HG02642 (cell line): ENCODE results near the gene DLAT.
"Not testable (repeated sequence)": the region's sequence is repeated elsewhere in the genome, so short reads cannot be mapped to it uniquely, and the experiment has no call there.

Experiments used
- ATAC-seq: cut with Tn5 transposase; IDR thresholded peaks from one replicate; pipeline ENCODE4 v1.9.1; 2021; ENCODE audit warnings: mild to moderate bottlenecking; ENCODE audit not compliant: unreplicated experiment, poor library complexity

Gene DLAT

DNA sequence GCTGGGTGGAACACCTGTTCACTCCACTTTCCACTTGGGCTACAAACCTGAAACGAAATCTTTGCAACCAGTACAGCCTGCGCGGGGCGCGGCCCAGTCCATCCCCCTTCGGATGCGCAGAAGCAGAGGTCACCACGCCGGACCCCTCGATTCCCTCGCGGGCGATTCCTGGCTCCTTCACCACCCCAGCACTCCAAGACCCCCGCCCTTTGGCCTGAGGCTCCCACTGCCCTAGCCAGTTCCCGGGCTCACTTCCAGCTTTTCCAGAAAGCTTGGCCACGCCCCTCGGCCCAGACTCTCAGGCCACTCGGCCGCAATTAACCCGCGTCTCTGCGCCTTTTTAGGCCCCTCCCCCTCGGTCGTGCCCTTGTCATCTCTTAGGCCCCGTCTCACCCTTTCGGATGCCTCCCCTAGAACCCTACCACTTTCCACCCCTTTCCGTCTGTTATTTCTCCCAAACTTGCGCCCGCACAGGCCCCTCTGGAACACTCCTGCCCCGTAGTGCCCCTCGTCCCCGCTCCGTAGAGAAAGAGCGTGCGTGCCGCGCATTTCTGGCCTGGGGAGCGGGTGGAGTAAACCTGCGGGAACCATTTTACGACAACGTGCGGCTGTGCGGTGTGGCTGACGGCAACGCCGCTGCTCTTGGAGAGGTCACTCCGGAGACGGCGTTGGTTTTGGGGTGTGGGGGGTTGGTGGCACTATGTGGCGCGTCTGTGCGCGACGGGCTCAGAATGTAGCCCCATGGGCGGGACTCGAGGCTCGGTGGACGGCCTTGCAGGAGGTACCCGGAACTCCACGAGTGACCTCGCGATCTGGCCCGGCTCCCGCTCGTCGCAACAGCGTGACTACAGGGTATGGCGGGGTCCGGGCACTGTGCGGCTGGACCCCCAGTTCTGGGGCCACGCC, at the start of gene DLAT:
DLAT (plus strand) TSS at position 636 of the 906 bp plus-strand sequence; CDS start at position 701, 65 bp downstream.
- ATAC-seq = peak; percentile 82

DNA sequence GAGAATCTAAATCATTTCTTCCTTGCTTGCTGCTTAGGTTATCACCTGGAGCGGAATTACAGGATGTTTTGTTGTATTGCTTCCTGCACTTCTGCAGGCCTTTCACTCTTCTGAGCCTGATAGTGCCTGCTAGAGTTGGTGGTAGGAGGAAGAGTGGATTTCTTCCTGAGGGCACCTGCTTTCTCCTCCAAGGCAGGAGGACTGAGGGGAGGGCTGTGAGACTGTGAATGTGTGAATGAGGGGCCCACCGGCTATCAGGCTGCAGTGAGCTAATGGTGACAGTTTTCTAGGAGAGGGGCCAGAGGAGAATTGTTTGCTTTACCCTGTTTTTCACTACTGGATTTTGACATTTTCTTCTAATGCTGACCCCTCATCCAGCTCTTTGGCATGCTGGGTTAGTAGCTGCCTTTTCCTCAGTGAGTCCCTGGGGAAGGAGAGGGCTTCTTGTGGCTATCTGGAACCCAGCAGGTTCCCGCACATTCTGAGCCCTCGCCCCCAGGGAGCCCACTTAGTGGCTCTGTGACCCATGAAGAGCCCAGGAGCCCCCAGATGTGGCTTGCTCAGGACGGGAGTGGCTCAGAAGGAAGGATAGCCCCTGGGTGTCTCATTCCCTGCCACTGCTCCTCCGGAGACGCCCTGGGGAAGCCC, 49.0 kb upstream of the DLAT start:
- no peak for ATAC-seq

DNA sequence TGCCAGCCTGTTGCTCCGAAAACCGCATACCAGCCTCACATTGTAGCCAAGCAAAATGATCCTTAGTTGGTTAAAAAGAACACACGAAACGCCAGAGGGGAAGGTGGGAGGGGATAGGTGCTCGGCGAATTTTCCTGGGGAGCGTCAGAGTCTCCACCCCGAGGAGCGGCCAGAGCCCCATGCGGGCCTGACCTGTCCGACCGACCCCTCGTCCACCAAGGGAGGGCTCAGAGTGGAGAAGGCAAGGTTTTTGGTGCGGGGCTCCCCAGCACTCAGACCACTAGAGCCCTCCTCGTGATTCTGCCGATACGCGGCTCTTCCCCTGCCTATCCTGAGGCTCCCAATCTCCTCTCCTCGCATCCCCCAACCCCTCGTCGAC, 48.5 kb upstream of the DLAT start:
- ATAC-seq = no peak

DNA sequence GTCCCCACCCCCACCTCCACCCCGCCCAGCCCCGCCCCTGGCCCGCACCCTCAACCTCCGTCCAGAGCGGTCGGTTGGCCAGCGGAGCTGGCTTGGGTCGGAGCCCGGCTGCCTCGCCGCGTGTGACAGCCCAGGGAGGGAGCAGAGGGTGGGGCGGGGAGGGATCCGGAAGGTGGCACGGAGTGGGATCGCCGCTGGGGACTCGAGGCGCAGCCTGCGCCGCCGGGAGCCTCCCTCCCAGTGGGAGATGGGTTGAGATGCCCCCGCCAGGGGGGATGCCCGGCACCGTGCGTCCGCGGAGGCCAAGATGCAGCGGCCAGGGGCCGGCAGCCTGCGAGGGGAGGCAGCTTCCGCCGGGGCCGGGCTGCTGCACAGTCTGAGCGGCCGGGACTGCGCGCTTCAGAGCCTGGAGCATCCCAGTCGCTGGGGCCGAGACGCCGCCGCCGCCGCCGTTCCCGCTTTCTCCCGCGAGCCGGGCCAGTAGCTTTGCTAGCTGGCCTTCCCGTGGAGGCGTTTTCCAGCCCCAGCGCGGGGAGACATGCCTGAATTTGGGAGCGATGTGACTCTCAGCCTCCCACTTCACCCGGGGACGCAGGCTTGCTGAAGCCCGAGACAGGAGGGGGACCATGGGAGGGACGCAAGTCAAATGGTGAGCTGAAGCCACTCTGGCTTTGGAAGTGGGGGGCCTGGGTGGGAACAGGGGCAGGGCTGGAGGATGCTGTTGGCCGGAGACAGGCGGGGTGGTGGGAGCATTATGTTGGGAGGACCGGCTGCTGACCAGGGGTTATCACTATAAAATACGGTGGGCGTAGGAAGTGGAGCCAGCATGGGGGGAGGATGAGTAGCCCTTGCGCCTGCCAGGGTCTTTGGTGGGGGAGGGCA, 47.8 kb upstream of the DLAT start:
- ATAC-seq = peak; percentile 49

DNA sequence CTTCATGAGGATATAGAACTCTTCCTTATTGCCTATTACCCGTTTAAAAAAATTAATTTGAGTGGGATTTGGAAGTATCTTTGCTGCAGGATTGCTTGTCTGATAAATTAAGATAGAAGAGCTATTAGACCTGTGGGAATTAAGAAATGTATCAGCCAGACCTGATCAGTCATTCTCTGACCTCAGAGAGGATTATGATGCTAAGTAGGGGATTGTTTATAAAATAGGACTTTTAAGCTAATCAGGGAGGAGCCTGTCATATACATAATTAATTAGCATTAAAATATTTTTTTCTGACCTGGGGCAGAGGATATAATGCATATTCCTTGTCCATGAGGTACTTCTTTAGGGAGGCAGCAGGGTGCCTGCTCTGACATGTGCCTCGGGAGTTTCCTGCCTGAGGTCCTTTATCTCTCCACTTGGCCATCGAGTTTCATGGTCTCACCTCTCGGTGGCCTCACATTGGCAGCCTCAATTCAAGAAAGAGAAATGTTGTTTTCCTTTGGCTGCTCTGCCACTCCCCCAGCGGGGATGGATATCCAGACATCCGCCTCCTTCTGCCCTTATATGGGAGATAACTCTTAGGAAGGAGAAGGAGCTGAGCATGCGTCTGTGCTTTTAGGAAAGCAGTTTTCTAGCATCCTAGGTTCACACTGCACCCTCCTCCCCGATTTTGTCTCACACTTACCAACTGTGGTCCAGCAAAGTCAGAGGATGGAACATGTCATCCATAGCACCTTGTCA, 47.0 kb upstream of the DLAT start:
- ATAC-seq = no peak

DNA sequence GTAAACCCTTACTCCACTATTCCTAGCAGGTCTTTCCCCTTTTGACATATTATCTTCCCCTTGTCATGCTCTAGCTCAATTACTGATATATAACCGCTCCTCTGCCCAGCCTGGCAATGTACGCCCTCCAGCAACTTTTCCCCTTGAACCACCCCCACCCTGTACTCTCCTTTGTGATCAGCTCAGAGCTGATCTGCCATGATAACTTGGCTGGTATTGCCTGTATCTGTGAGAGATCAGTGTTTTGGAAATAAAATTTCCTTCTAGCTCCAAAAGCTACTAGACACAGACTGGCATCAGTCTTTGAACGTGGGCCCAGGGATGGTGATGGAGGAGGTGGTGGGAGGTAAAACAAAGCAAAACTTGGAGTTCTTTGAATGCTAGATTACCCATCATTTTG, 45.1 kb upstream of the DLAT start:
- ATAC-seq = no peak

DNA sequence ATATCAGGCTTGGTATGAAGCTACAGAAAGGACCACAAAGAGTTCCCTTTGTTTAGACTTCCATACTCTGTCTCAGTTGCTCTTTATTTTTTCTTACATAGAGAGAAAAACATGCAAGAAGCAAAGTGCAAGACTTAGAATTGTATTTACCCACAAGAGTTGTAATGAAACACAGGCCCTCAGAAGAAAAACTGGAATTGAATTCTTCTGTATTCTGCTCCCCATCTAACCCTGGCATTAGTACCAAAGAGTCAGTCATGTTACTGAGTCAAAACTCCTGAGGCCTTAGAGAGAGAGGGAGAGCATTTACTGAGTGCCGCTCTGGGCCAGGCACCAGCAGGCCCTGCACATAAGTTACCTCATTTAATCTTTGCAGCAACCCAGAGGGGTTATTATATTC, 43.9 kb upstream of the DLAT start:
- ATAC-seq = no peak

DNA sequence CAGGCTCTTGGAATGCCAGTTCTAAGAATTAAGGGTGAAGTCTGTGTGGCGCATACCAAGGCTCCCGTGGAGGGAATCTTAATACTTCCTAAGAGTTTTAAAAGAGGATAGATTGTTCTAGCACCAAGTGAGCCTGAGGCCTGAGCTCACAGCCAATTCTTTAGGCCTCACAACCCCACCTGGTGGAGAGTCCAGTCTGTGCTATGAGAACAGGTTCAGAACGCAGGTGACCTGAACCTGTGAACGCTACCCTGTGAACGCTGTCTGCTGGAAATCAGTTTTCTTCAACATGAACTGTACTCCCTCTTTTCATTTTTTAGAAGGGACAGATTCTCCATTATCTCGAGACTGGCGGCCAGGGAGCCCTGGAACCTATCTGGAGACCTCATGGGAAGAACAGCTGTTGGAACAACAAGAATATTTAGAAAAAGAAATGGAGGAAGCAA, 43.2 kb upstream of the DLAT start:
- no peak for ATAC-seq

DNA sequence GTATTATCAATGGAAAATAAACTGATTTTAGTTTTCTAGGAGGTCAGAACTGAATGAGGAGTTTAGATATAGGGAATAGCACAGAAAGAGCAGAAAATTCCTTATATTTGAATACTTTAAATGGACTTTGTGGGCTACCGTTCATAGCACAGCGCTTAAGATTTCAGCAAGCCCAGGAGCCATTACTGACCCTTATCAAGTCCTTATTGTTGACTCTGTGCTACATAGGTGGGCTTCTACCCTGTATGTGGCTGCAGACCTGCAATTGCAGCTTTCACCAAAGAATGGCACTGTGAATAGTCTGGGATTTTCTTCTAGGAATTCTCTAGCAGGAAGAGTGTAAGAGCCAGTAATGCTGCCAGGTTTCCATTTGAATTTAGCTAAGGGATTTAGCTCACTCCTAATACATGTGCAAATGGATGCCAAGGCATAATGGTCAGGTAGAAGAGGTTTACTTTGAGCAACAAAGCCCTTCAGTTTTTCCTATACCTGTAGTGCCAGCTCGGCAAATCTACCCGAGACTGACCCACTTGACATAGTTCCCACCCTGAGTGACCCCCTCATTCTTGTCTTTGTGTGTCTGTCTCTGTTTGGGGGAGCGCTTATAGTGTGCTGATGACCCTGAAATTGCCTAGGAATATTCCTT, 42.5 kb upstream of the DLAT start:
- no peak for ATAC-seq

DNA sequence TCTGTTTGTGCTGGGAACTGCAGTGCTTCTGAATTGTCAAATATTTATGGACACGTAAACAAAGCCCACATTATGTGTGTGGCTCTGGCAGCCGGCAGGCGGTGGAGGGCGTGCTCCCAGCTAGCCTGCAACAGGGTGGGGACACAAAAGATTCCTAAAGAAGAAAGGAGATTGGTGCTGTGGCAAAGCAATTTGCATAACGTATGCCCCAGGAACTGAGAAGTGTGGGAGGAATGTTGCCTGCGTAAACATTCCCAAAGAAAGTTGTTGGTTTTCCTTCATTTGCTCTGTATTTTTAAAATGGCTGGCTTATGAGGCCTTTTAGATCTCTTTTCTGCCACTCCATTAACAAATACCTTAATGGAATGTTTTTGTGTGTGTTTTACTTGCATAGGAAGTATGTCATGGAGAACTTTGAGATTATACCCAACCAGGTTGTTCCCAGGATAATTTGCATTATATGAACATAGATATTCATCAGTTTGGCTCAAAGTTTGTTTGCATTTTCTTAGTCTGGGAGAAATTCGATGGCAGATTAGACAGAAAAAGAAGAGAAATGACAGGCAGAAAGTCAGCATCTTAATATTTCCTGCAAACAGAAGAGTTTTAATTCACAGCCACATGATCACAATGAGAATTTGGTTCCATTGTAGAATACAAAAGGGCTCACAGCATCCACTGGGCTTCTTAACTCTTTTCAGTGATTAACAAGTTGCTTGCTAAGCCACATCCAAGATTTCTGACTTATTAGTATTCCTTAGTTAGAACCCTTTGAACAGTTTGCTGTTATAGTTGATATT, 41.8 kb upstream of the DLAT start:
- no peak for ATAC-seq

DNA sequence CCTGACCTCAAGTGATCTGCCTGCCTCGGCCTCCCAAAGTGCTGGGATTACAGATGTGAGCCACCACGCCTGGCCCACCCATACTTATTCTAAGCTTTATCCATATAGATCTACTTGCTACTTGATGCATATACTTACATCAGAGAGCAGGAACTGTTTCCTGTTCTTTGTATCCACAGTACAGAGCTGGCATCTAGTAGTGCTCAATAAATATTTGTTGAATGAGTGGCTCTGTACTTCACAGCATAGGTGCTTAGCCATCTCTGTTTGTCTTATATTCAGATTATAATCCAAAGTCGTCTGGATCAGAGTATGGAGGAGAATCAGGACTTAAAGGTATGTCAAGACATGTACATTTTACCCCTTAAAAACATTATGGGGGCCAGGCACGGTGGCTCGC, 38.6 kb upstream of the DLAT start:
- ATAC-seq = no peak

DNA sequence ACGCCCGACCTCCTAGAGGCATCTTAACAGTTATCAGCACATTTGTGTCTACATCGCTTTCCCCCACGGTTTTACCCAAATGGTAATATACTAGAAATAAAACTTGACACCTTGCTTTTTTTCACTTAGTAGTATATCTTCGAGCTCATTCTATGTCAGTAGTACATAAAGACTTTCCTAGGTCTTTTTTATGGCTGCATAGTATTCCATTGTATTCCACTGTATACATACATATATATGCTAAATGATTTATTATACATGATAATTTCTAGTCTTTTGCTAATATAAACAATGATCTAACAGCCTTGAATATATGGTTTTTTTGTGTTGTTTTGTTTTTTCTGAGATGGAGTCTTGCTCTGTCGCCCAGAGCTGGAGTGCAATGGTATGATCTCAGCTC, 34.8 kb upstream of the DLAT start:
- no peak for ATAC-seq

DNA sequence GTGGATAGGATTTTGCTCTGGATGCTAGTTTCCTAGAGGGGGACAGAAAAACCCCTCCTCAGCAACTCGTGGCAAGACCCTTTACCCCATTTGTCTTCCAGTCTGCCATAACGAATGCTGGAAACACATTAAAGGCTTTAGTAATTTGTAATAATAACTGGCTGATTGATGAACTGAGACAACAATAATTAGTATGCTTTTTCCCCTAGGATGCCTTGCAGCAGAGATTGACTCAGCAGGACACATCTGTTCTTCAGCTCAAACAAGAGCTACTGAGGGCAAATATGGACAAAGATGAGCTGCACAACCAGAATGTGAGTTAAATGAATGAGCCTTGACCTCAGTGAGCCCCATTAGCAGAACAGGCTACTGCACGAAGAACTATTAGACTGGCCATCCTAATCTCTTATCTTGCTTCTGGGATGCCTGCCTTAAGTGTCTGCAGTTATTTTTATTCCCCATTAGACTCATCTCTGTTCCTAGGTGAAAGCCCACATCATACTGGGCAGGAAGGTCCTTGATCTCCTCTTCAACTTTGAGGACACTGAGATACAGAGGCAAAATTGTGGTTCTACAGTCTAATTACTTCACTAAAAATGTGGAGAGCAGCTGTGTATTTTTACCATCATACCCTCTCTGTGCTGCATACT, 32.9 kb upstream of the DLAT start:
- no peak for ATAC-seq

DNA sequence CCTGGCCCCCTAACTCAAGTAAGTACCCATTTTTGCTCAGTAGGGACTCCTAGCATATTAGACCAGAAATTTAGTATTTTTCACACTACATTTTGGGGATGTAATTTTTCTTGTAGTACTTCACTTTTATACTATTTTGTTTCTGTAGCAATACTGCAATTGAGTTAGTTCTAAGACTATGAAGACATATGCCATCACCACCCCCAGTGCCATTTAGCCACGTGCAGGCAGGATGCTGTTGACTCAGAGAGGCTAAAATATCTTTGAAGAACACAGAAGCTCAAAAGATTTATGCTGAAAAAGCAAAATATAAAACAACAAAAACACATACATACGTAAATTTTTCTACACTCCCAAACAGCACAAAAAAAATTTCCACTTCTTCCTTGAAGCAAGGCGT, 29.1 kb upstream of the DLAT start:
- no peak for ATAC-seq

DNA sequence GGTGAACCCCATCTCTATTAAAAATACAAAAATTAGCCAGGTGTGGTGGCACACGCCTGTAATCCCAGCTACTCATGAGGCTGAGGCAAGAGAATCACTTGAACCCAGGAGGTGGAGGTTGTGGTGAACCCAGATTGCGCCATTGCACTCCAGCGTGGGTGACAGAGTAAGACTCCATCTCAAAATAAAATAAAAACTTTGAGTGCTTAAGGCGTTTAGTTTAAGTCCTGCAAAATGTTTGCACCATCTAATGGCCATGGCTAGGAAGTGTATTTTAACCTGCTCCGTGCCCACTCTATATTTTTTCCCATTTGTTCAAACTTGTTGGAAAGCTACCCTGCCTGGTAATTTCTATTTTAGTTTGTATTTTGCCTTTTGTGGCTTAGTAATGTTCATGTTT, 28.5 kb upstream of the DLAT start:
- ATAC-seq = not testable (repeated sequence)

DNA sequence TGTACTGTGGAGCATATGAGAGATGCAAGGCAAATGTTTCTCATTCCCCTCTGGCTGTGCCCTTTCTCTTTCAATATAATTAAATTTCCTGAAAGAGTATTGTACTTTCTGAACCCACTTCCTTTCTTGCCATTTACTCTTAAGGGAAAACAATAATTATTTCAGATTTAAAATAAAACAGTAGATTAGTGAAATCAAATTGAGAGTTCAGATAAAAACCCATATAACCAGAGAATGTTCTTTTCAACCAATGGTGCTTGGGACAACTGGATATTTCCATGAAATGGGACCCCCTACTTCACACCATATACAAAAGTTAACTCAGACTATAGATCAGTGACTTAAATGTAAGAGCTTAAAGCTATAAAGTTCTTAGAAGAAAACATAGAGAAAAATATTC, 26.1 kb upstream of the DLAT start:
- no peak for ATAC-seq

DNA sequence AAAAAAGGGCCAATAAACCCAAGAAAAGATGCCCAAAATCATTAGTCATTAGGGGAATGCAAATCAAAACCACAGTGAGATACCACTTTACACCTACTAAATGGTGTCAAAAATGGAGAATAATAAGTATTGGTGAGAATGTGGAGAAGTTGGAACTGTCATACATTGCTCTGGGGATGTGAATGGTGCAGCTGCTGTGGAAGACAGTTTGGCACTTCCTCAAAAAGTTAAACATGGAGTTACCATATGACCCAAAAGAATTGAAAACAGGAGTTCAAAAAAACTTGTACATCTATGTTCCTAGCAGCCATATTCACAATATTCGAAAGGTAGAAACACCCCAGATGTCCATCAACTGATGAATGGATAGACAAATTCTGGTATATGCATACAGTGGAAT, 24.5 kb upstream of the DLAT start:
- no peak for ATAC-seq

DNA sequence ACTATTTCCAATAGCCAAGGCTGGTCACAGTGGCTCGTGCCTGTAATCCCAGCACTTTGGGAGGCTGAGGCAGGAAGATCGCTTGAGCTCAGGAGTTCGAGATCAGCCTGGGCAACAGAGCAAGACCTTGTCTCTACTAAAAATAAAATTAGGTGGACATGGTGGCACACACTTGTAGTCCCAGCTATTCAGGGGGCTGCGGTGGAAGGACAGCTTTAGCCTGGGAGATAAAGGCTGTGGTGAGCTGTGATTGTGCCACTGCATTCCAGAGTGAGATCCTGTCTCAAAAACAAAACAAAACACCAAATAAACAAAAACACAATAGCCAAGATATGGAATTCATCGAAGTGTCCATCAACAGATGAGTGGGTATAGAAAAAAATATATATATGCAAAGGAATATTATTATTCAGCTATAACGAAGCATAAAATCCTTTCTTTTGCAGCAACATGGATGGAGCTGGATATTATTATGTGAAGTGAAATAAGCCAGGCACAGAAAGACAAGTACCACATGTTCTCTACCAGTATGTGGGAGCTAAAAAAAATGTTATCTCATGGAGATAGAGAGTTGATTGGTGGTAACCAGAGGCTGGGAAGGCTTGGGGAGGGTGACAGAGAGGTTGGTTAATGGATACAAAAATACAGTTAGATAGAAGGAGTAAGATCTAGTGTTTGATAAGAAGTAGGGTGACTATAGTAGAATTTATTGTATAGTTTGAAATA, 22.6 kb upstream of the DLAT start:
- ATAC-seq = no peak
